ENCODE data around the gene PPP1R14B.
"Not testable (repeated sequence)": the region's sequence is repeated elsewhere in the genome, so short reads cannot be mapped to it uniquely, and the experiment has no call there.

PPP1R14B gene

GRCh38 chr11:64260147-64260708 is 13.5 kb upstream of the PPP1R14B start:
- DNase-seq (ENCODE audit: low read depth in 3 of 3): no peak

- DNase-seq (ENCODE audit: low read depth in 3 of 3): no peak
Measured at GRCh38 chr11:64259533-64260067, 12.9 kb upstream of the PPP1R14B start.

DNA sequence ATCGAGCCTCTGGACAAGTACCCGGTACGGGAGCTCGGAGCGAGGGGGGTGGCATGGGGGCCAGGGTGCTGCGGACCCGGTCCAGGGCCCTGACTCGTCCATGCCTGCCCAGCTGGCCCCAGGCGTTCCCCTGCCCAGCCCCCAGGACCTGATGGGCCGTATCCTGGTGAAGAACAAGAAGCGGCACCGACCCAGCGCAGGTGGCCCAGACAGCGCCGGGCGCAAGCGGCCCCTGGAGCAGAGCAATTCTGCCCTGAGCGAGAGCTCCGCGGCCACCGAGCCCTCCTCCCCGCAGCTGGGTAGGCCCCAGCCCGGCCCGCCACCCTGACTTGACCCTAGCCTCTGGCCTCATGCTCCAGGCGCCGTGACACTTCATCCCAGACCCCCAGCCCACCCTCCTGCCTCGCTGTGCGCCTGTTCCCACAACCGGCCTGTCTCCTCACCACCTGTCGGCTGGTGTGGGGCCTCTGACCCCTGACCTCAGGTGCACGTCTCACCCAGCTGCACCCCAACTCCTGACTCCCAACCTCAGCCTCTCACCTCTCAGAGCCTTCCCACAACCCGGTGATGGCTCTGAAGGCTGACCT is 12.3 kb upstream of the PPP1R14B start:
- no peak for DNase-seq (ENCODE audit: low read depth in 3 of 3)

GRCh38 chr11:64258356-64258755 is 11.6 kb upstream of the PPP1R14B start:
- no peak for DNase-seq (ENCODE audit: low read depth in 3 of 3)

DNA sequence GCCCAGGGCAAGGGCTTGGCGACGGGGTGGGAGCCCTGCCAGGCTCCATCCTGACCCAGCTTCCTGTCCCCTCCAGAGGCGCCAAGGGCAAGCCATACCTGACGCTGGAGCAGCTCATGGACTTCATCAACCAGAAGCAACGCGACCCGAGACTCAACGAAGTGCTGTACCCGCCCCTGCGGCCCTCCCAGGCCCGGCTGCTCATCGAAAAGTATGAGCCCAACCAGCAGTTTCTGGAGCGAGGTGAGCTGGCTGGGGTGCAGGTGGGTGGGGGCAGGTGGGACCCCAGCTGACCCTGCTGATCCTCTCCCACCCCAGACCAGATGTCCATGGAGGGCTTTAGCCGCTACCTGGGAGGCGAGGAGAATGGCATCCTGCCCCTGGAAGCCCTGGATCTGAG is 9.6 kb upstream of the PPP1R14B start:
- DNase-seq (ENCODE audit: low read depth in 3 of 3): no peak

- no peak for DNase-seq (ENCODE audit: low read depth in 3 of 3)
Measured at GRCh38 chr11:64255135-64256128, 8.7 kb upstream of the PPP1R14B start.

- no peak for DNase-seq (ENCODE audit: low read depth in 3 of 3)
Measured at GRCh38 chr11:64254326-64254725, 7.6 kb upstream of the PPP1R14B start.

DNA sequence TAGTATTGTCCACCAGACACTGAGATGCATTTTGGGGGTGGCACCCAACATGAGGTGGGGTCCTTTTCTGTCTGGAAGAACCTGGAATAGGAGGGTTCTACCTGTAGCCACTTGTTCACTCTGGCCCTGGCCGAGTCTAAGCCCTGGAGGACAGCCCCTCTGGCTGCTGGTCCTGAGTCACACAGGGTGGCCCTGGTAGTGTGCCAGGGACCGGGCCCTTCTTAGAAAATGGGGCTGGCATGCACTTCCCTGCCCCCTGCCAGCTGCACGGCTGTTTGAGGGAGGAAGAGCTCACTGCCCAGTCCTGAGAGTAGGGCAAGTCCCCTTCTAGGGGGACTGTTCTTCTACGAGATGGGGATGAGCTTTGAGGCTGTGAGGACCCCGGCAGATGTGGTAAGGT is 6.7 kb upstream of the PPP1R14B start:
- DNase-seq (ENCODE audit: low read depth in 3 of 3): no peak

- DNase-seq (ENCODE audit: low read depth in 3 of 3): no peak
Measured at GRCh38 chr11:64253043-64253442, 6.3 kb upstream of the PPP1R14B start.

DNA sequence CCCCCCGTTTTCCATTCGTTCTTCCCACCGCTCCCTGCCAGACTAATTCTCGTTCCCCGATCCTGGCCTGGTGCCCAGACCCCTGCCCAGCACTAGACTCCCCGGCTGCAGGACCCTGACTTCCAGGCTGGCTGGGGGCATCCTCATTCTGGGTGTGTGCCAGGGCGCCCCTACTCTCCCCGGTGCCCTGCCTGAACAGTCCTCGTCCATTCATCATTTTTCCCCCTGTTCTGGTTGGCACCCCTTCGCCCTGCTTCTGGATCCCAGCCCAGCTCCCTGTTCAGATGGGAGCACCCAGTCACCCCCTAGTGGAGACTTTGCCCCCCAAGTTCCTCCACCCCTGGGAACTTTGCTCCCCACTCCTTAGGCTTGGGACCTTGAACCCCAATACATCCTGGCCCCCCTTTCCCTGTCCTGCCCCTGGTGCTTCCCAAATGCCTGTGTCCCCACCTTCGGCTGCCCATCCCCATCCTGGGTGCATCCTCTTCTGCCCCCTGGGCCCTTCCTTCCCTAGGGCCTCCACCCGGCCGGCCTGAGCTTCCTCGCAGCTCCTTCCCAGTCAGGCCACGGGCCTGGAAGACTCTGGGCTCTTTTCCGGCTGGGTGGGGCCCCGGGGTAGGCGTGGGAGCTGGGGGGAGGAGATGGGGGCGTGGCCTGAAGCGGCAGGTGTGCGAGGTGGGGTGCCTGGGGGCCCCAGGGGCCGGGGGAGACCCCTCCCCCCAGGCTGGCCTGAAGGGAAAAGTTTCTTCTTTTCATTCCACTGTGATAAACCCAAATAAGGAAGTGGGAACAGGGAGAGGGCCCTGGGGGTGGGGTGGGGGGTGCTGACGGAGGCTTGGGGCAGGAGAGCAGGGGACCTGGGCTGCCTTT is 5.5 kb upstream of the PPP1R14B start:
- DNase-seq (ENCODE audit: low read depth in 3 of 3): no peak

DNA sequence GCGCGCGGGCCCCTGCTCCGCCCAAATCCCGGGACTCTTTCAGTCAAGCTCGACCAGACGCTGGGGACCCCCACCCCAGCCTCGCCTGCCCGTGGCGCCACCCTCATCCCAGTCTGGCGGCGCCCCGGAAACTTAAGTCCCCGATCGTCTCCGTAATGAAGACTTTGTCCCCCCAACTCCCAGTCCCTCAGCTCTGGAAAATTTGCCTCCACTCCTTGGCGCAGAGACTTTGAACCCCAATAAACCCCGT is 4.9 kb upstream of the PPP1R14B start:
- no peak for DNase-seq (ENCODE audit: low read depth in 3 of 3)

DNA sequence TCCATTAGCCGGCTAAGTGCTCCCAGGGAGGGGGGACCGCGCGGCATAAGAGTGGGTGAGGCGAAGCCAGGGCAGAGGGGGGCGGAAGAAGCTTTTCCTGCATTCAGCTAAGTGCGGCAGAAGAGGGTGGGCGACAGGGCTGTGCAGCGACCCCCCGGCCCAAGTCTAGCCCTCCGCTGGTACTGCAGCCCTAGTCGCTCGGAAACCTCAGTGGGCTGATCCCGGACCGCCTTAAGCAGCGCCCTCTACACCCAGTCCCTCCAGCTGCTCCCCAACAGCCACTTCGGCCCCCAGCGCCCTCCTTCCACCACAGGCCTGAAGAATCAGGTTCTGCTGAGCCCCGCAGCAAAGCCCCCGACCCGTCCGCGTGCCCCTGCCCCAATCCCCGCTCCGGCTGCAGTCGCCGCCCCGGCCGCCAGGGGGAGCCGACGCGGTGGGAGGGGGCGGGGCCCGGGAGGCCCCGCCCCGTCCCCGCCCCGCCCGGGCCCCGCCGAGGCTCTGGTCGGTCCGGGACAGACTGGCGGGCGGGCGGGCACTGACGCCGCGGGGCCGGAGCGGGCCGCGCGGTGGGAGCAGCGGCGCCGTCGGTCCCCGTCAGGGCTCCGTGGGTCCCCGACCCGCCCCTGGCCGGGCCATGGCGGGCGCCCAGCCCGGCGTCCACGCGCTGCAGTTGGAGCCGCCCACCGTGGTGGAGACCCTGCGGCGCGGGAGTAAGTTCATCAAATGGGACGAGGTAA is 4.4 kb upstream of the PPP1R14B start, which contains the start of gene PLCB3:
Gene PLCB3 (plus strand): TSS at position 515 of the 737 bp plus-strand sequence. CDS start 120 bp downstream, at position 635.
- peak in 2 of 3 experiments; percentile 42 to 57 for DNase-seq (ENCODE audit: low read depth in 3 of 3)

- no peak for DNase-seq (ENCODE audit: low read depth in 3 of 3)
Measured at GRCh38 chr11:64250415-64251015, 3.8 kb upstream of the PPP1R14B start.

- DNase-seq (ENCODE audit: low read depth in 3 of 3): no peak
Measured at GRCh38 chr11:64249563-64250414, 3.0 kb upstream of the PPP1R14B start.

- DNase-seq (ENCODE audit: low read depth in 3 of 3): no peak
Measured at GRCh38 chr11:64249038-64249437, 2.3 kb upstream of the PPP1R14B start.

DNA sequence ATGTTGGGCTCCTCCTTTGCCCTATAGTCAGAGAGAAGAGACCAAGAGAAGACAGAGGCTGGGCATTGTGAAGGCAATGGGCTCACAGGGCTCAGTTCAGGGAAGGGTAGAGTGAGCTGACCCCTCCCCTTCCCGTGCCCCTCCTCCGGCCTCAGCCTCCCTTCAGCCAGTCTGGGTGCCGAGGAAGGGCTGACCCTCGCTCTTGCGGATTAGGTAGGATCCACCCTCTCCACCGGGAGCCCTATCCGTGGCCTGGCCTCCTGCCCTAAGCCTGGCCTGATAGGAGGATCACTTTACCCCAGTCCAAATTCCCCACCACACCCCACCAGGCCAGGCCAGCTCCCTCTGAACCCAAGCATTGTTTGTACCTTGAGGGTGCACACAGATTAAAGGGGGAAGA is 1.8 kb upstream of the PPP1R14B start:
- no peak for DNase-seq (ENCODE audit: low read depth in 3 of 3)

DNA sequence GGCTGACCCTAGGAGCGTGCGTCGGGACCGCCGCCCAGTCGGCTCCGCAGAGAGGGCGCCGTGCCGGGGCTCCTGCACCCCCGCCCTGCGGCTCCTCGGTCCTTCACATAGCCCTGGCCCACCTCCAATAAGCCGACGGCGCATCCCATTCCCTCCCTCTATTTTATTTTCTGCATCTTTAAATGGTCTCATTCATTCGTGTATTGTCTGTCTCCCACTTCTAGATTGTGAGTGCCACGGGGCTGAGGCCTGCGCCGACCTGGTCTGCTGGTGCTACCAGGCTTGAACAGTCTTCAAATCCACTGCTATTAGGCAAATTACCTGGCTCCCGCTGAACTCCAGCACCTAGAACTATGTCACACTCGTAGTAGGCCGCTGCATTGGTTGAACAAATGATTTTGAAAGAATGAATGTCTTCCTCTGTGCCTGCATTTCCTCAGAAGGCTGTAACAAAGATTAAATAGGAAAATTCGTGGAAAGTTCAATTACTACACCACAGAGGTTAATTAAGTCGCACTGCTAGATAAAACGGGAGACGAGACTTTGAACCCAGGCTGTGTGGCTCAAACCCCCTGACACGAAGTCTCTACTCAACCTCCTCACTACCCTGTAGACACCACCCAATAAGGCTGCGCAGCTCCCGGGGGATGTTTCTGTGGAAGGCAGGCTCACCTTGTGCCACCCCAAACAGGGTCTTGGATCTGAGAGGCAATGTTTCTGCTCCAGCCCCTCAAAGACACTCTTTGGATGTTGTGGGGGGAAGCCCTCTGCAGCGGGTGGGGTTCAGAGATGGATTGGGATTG is 1.2 kb upstream of the PPP1R14B start:
- DNase-seq (ENCODE audit: low read depth in 3 of 3): no peak

DNA sequence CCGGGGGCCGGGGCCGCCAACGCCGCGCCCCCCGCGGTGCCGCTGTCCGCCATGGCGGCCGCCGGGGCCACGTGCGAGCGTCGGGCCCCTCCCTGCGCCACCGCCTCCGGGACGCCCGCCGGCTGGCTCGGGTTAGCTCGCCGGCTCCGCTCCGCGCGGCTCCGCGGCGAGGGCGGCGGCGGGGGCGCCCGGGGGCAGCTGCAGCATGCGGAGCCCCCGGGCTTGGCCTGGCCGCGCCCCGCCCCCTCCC is 197 bp downstream of the PPP1R14B start:
- DNase-seq (ENCODE audit: low read depth in 3 of 3): not testable (repeated sequence)

Data from stimulated activated CD4-positive, alpha-beta T cell treated with anti-CD3 and anti-CD28 coated beads, TNF-alpha, amount 100 ng/mL, for 4 hours (primary cell).